Right cardiac atrium (tissue), 5 donors: Measurements from ENCODE around the gene FXYD3. TPM values are rescaled to one million over a fixed set of nuclear protein-coding genes. Genes with fewer than 3 reads are reported as not detected.

Experiments used
- ATAC-seq, 2 donors: fragments of 200-7000 bp; cut with Tn5 transposase; one replicate each; pipeline versions ENCODE4 v1.8.0 to v1.9.1; 2020; ENCODE audit warnings: moderate library complexity in 2 of 2, mild to moderate bottlenecking in 1 of 2
- DNase-seq, 3 donors: peaks; one replicate each; pipeline ENCODE4 v3.0.0-alpha.2; 2020
- H3K27ac ChIP-seq: one replicate; pipeline ENCODE4 v1.5.1; 2013; ENCODE audit warnings: mild to moderate bottlenecking, low read length, control low read depth, moderate library complexity
- H3K27me3 ChIP-seq: one replicate; pipeline ENCODE4 v1.6.1; 2013; ENCODE audit not compliant: control insufficient read depth, insufficient read depth
- H3K4me1 ChIP-seq: one replicate; pipeline ENCODE4 v1.6.1; 2013; ENCODE audit warnings: low read length; ENCODE audit not compliant: control insufficient read depth, insufficient read depth
- H3K4me3 ChIP-seq: one replicate; pipeline ENCODE4 v1.5.1; 2013; ENCODE audit warnings: low read length, control low read depth
- H3K9me3 ChIP-seq: one replicate; pipeline ENCODE4 v1.6.1; 2013; ENCODE audit warnings: low read length; ENCODE audit not compliant: control insufficient read depth
- WGBS: extraction: QIAGEN DNeasy Blood & Tissue Kit; methylation state at CpG from one replicate; pipeline ENCODE4 v1.1.7; 2013; 5-methylcytosine and 5-hydroxymethylcytosine counted together
- intact Hi-C, 4 donors: fragments of 100-400 bp; cut with DNase I; formaldehyde crosslinking; loops; one replicate each; pipeline versions ENCODE4 v1.11.0 to v1.14.0; 2022 to 2023
- polyA plus RNA-seq: library from polyadenylated mRNA; stranded (reverse); fragments of 200-250 nt; gene quantifications from one replicate; pipeline ENCODE4 v1.2.3, GENCODE V29; 2013
- total RNA-seq, 4 donors: library from RNA; stranded (reverse); fragmentation: NEBNext Ultra II Directional; extraction: Animal tissue kit (Norgen Biotek cat#: 25700); gene quantifications; one replicate each; pipeline ENCODE4 v1.2.1, GENCODE V29; 2021
- donor health status: healthy with polysubstance abuse.
- donor health status: DM: no; HTN: yes; CAD: no.
- donor health status: DM: no; HTN: no; CAD: no.
- donor health status: DM: no; HTN: yes; CAD: no; lungs with severe emphysema.
- donor health status: DM: yes; HTN: yes; CAD: no.

FXYD3 gene
- total and polyA plus RNA-seq, 5 donors = 2.2 to 5.7 (median 4.8) TPM

- Histone ChIP-seq H3K9me3 (peaks cover 3% of the 10 kb centered on the region), H3K27ac (no peak overlapping the region), H3K4me1 (no peaks in the 10 kb centered on the region), H3K4me3 (no peak overlapping the region), H3K27me3 (no peaks in the 10 kb centered on the region)
- intact Hi-C loops = no loop called here
- no peak for DNase-seq
- ATAC-seq = no peak
- 94% methylated on average over 7 of the region's 7 CpGs for WGBS
Observed at GRCh38 chr19:35166100-35167063, 50.8 kb downstream of the FXYD3 start.

GRCh38 chr19:35167251-35168119, 51.9 kb downstream of the FXYD3 start:
- DNase-seq = no peak
- Histone ChIP-seq H3K27ac (no peak overlapping the region), H3K4me3 (no peak overlapping the region), H3K4me1 (no peaks in the 10 kb centered on the region), H3K9me3 (peaks cover 2% of the 10 kb centered on the region), H3K27me3 (no peaks in the 10 kb centered on the region)
- WGBS = 81% methylated on average over 5 of the region's 5 CpGs
- ATAC-seq = no peak
- intact Hi-C loops = no loop called here

- H3K4me3 ChIP-seq = no peak overlapping the region
- H3K9me3 ChIP-seq = peaks cover 2% of the 10 kb centered on the region
- 77% methylated on average over 3 of the region's 3 CpGs for WGBS
- intact Hi-C loops = no loop called here
- no peak for ATAC-seq
- no peak for DNase-seq
- H3K27me3 ChIP-seq = no peaks in the 10 kb centered on the region
- H3K27ac ChIP-seq = no peak overlapping the region
- H3K4me1 ChIP-seq = no peaks in the 10 kb centered on the region
Observed at GRCh38 chr19:35168196-35168595, 52.6 kb downstream of the FXYD3 start.

GRCh38 chr19:35169221-35169995, 53.8 kb downstream of the FXYD3 start:
- Histone ChIP-seq H3K27me3 (no peaks in the 10 kb centered on the region), H3K4me3 (no peak overlapping the region), H3K4me1 (no peaks in the 10 kb centered on the region), H3K27ac (no peak overlapping the region), H3K9me3 (peaks cover 2% of the 10 kb centered on the region)
- WGBS = 82% methylated on average over 18 of the region's 18 CpGs
- ATAC-seq (no peak), DNase-seq (no peak)
- intact Hi-C loops = no loop called here

GRCh38 chr19:35170359-35171061, 54.9 kb downstream of the FXYD3 start:
- 73% methylated on average over 7 of the region's 7 CpGs for WGBS
- H3K27ac ChIP-seq = no peak overlapping the region
- no peaks in the 10 kb centered on the region for H3K4me1 ChIP-seq
- no peak for DNase-seq
- H3K9me3 ChIP-seq = peaks cover 2% of the 10 kb centered on the region
- H3K4me3 ChIP-seq = no peak overlapping the region
- intact Hi-C loops = no loop called here
- ATAC-seq = peak; percentile 19 to 79
- H3K27me3 ChIP-seq = no peaks in the 10 kb centered on the region

- Histone ChIP-seq H3K4me3 (no peak overlapping the region), H3K9me3 (peaks cover under 1% of the 10 kb centered on the region), H3K27me3 (no peaks in the 10 kb centered on the region), H3K27ac (no peak overlapping the region), H3K4me1 (no peaks in the 10 kb centered on the region)
- no peak for ATAC-seq
- WGBS = 30% methylated on average over 3 of the region's 3 CpGs
- intact Hi-C loops = no loop called here
- no peak for DNase-seq
Observed at GRCh38 chr19:35171730-35172129, 56.1 kb downstream of the FXYD3 start.

Other genes with a start within 250 kb of the FXYD3 start
- 1 to 10 TPM; 1.4 to 3.4 (median 3.1) TPM for gene ZNF30, start 188.9 kb upstream of the FXYD3 start, total RNA-seq
- 1.8 TPM for gene ZNF30, start 188.9 kb upstream of the FXYD3 start, polyA plus RNA-seq
- 1 to 10 TPM; 3.3 to 5.1 (median 4.3) TPM for gene ZNF792, start 151.6 kb upstream of the FXYD3 start, total RNA-seq
- 1.1 TPM for gene ZNF792, start 151.6 kb upstream of the FXYD3 start, polyA plus RNA-seq
- gene GRAMD1A, start 115.5 kb upstream of the FXYD3 start, total RNA-seq = 10 to 100 TPM; 27.9 to 37.4 (median 32.7) TPM
- 32.0 TPM for gene GRAMD1A, start 115.5 kb upstream of the FXYD3 start, polyA plus RNA-seq
- 100 to 1,000 TPM in 1 of 4 donors, 10 to 100 TPM in 3; 74.3 to 134 (median 87.1) TPM for gene SCN1B, start 85.4 kb upstream of the FXYD3 start, total RNA-seq
- 89.1 TPM for gene SCN1B, start 85.4 kb upstream of the FXYD3 start, polyA plus RNA-seq
- 1 to 10 TPM; 3.9 to 7.0 (median 5.0) TPM for gene HPN, start 74.1 kb upstream of the FXYD3 start, total RNA-seq
- 1.5 TPM for gene HPN, start 74.1 kb upstream of the FXYD3 start, polyA plus RNA-seq
- gene LGI4, start 19.2 kb downstream of the FXYD3 start, total RNA-seq = 10 to 100 TPM; 25.0 to 40.9 (median 32.5) TPM
- gene LGI4, start 19.2 kb downstream of the FXYD3 start, polyA plus RNA-seq = 35.6 TPM
- 100 to 1,000 TPM; 441 to 544 (median 499) TPM for gene FXYD1, start 23.0 kb downstream of the FXYD3 start, total RNA-seq
- 289 TPM for gene FXYD1, start 23.0 kb downstream of the FXYD3 start, polyA plus RNA-seq
- gene FXYD7, start 27.4 kb downstream of the FXYD3 start, total RNA-seq = under 1 TPM in 1 of 4 donors, not detected in 3; 0.40 TPM
- 0.25 TPM for gene FXYD7, start 27.4 kb downstream of the FXYD3 start, polyA plus RNA-seq
- gene FXYD5, start 38.9 kb downstream of the FXYD3 start, total RNA-seq = 10 to 100 TPM; 22.5 to 46.3 (median 31.0) TPM
- 31.8 TPM for gene FXYD5, start 38.9 kb downstream of the FXYD3 start, polyA plus RNA-seq
- gene FAM187B, start 112.9 kb downstream of the FXYD3 start, total RNA-seq = not detected
- not detected for gene FAM187B, start 112.9 kb downstream of the FXYD3 start, polyA plus RNA-seq
- gene LSR, start 133.2 kb downstream of the FXYD3 start, total RNA-seq = 1 to 10 TPM; 4.6 to 8.9 (median 4.8) TPM
- 5.0 TPM for gene LSR, start 133.2 kb downstream of the FXYD3 start, polyA plus RNA-seq
- 100 to 1,000 TPM; 182 to 270 (median 239) TPM for gene USF2, start 153.1 kb downstream of the FXYD3 start, total RNA-seq
- gene USF2, start 153.1 kb downstream of the FXYD3 start, polyA plus RNA-seq = 332 TPM
- 100 to 1,000 TPM; 164 to 286 (median 230) TPM for gene HAMP, start 166.7 kb downstream of the FXYD3 start, total RNA-seq
- 406 TPM for gene HAMP, start 166.7 kb downstream of the FXYD3 start, polyA plus RNA-seq
- gene MAG, start 176.3 kb downstream of the FXYD3 start, total RNA-seq = not detected
- 1.3 TPM for gene MAG, start 176.3 kb downstream of the FXYD3 start, polyA plus RNA-seq
- under 1 TPM; 0.54 to 0.80 (median 0.72) TPM for gene CD22, start 213.4 kb downstream of the FXYD3 start, total RNA-seq
- gene CD22, start 213.4 kb downstream of the FXYD3 start, polyA plus RNA-seq = 0.20 TPM
- gene FFAR1, start 232.1 kb downstream of the FXYD3 start, total RNA-seq = not detected
- not detected for gene FFAR1, start 232.1 kb downstream of the FXYD3 start, polyA plus RNA-seq
- under 1 TPM in 1 of 4 donors, not detected in 3; 0.31 TPM for gene FFAR3, start 242.6 kb downstream of the FXYD3 start, total RNA-seq
- 0.05 TPM for gene FFAR3, start 242.6 kb downstream of the FXYD3 start, polyA plus RNA-seq